ENCODE measurements around the gene PLA2G2F.

PLA2G2F gene

GRCh38 chr1:20160034-20160433 lies 20.9 kb downstream of the PLA2G2F start:
- Histone ChIP-seq H3K4me3 (no peak overlapping the region), H3K27ac (no peak overlapping the region)

DNA sequence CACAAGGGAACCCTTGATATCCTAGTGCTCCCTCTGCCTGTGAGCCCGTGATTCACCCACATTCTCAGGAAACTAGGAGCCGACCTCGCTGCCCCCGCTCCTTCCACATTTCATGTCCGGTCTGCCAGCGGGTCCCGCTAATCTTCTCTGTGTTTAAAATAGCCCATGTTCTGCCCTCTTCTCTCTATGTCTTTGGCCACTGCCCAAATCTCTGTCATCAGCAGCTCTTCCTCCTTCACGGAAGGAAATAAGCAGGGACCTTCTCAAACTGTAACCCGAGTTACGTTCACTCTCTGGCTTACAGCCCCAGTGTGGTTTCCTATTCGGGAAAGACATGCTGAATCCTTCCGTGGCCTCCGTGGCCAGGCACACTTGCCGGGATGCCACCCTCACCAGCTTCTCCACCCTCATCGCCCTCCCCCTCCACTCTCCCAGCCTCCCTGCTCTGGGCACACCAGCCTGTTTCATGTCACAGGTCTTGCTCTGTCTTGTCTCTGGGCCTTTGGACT lies 25.6 kb downstream of the PLA2G2F start:
- Histone ChIP-seq H3K27ac (no peak overlapping the region), H3K4me3 (no peak overlapping the region)

DNA sequence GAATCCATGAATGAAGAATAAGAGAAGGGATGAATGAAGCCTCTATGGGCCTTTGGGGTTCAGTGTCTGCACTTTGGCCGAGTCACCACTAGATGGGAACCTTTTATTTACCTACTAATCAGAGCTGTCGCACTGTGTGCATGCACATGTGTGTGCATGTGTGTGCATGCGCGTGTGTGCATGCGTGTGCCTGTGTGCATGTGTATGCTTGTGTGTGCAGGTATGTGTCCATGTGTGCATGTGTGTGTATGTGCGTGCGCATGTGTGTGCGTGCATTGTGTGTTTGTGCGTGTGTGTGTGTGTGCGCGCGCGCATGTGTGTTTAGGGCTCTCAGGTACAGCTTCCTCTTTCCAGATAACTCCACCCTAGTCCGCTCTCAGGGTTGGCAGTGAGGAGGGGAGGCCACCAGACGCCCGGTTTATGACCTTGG lies 26.4 kb downstream of the PLA2G2F start:
- no peak overlapping the region for H3K27ac ChIP-seq
- H3K4me3 ChIP-seq: no peak overlapping the region

- Histone ChIP-seq H3K27ac (no peak overlapping the region), H3K4me3 (no peak overlapping the region)
Observed at GRCh38 chr1:20166051-20166450, 26.9 kb downstream of the PLA2G2F start.

DNA sequence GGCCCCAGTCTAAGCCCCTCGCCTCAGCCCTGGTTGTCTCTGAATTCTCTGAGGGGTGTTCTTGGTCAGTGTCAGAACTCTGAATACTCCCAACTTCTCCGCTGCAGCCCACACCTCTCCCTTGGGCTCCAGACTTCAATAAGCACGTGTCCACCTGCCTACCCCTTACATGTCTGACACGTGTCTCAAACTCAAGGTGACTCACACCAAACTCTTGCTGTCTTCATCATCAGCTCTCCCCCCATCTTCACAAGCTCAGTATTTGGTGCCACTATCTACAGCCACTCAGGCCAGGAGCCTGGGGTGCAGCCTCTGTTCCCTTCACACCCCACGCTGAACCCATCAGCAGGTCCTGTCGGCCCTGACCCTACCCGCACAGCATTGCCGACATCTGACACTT lies 28.0 kb downstream of the PLA2G2F start:
- no peak overlapping the region for H3K27ac ChIP-seq
- H3K4me3 ChIP-seq: no peak overlapping the region

GRCh38 chr1:20168564-20169491 lies 29.7 kb downstream of the PLA2G2F start:
- no peak overlapping the region for H3K4me3 ChIP-seq
- H3K27ac ChIP-seq: no peak overlapping the region

DNA sequence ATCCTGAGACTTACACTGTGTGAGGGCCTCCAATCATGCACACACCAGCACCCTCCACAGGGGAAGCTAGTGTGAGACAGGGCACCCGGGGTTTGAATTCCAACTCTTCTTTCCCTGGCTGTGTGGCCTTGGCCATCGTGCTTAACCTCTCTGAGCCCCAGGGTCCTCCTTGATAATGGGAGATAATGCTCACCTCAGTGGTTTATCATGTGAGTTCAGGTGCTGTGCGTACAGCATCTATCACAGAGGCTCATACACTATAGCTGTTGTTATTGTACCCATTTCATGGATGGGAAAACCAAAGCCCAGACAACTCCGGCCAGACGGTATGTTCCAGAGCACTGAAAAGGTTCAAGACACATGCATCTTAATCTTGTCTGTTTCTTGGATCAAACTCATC lies 30.8 kb downstream of the PLA2G2F start:
- Histone ChIP-seq H3K4me3 (no peak overlapping the region), H3K27ac (no peak overlapping the region)

DNA sequence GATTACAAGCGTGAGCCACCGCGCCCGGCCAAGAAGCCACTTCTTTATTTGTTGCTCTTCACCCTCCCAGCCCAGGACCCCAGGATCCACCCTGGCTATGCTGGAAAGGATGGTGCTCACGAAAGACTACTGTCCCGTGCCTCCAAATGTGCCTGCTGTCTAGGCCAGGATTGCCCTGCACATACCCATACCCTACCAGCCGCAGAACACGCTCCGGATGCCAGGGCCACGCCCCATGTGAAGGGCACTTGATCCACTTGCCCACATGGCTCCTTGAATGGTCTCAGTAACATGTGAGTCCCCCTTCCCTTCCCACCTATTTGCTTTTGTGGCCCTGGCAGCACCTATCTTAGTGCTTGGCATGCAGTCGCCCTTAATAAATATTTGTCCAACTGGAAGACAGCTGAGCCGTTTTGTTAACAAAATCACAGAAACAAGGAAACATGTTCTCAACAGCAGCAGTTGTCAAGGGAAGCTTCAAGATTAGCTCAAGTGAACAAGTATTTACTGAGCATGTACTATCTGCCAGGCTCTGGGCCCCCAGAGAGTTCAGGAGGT lies 33.0 kb downstream of the PLA2G2F start:
- Histone ChIP-seq H3K27ac (no peak overlapping the region), H3K4me3 (no peak overlapping the region)

GRCh38 chr1:20174937-20175666 lies 36.0 kb downstream of the PLA2G2F start:
- Histone ChIP-seq H3K4me3 (no peak overlapping the region), H3K27ac (no peak overlapping the region)

DNA sequence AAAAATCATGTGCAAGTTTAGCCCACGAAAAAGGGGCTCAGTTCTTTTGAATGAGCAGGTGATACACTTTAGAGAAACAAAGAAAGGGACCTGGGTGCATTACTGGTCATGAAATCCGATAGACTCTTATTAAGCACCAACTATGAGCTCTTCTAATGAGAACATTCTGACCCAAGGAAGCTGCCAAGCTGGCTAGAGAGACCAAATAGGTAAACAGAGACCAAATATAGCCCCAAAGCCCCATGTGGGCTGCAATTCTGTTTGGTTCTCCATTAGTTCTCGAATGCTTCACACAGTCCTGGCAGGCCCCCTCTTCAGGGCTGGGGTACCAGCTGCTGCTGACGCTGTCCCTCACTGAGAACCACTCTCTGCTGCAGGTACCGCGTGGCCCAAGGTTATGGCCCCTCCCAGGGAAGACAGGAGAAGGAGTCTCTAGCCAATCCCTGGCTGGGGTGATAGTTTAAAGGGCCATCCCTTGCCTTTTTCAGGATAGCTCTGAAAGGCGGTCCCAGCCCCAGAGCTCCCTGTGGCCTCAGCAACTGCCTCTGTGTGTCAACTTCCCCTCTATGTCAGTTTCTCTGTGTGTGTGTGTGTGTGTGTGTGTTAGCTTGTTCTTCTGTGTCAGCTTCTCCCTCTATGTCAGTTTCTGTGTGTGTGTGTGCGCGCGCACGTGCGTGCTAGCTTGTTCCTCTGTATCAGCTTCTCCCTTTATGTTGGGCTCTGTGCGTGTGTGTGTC lies 39.7 kb downstream of the PLA2G2F start:
- no peak overlapping the region for H3K27ac ChIP-seq
- H3K4me3 ChIP-seq: no peak overlapping the region

GRCh38 chr1:20179371-20180128 lies 40.4 kb downstream of the PLA2G2F start:
- no peak overlapping the region for H3K27ac ChIP-seq
- H3K4me3 ChIP-seq: no peak overlapping the region

- no peak overlapping the region for H3K4me3 ChIP-seq
- no peak overlapping the region for H3K27ac ChIP-seq
Observed at GRCh38 chr1:20180129-20180843, 41.2 kb downstream of the PLA2G2F start.

GRCh38 chr1:20180844-20181207 lies 41.7 kb downstream of the PLA2G2F start:
- Histone ChIP-seq H3K27ac (no peak overlapping the region), H3K4me3 (no peak overlapping the region)

DNA sequence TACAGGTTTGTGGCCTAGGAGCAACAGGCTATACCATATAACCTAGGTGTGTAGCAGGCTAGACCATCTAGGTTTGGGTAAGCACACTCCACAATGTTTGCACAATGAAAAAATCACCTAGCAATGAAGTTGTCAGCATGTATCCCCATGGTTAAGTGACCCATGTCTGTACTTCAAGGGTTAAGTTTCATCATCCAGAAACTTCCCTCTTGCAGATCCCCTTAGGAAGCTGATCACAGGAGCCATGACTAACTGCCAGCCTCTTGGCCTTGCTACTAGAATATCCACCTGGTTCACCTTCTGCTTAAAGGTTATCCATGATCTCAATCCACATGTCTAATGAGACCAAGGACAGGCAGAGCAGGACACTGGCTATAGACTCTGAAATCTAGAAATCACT lies 43.3 kb downstream of the PLA2G2F start:
- no peak overlapping the region for H3K4me3 ChIP-seq
- H3K27ac ChIP-seq: no peak overlapping the region

DNA sequence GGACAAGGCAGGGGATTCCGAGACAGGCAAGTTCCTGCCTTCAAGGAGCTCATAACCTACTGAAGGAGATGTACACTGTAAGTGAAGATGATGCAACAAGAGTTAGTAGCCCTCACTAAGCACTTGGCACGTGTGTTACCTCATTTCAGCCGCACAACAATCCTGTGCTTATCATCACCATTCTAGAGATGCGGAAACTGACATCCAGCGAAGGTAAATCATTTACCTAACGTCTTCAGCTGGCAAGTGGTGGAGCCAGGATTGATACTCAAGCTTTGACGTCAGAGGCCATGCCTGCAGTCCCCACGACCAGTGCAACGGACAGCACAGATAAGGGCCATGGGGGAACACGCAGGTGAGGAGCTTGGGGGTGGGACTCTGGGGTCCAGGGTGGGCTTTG lies 43.9 kb downstream of the PLA2G2F start:
- no peak overlapping the region for H3K27ac ChIP-seq
- no peak overlapping the region for H3K4me3 ChIP-seq

- H3K27ac ChIP-seq: no peak overlapping the region
- no peak overlapping the region for H3K4me3 ChIP-seq
Observed at GRCh38 chr1:20183616-20184271, 44.6 kb downstream of the PLA2G2F start.

- no peak overlapping the region for H3K4me3 ChIP-seq
Observed at GRCh38 chr1:20184481-20184900, 45.4 kb downstream of the PLA2G2F start.

More at GRCh38 chr1:20184481-20184900, 45.4 kb downstream of the PLA2G2F start:
- peak overlapping the region in 1 of 21 experiments; percentile 39 for H3K27ac ChIP-seq
